Activated naive CD8-positive, alpha-beta T cell treated with anti-CD3 and anti-CD28 coated beads, Interleukin-2, amount 50 U/mL, for 16 hours (primary cell): ENCODE measurements around the gene CCDC180.
"Not testable (repeated sequence)": the region's sequence is repeated elsewhere in the genome, so short reads cannot be mapped to it uniquely, and the experiment has no call there.

Source experiments
- DNase-seq: peaks from one replicate; pipeline ENCODE4 v3.0.0-alpha.2; 2020; ENCODE audit warnings: low read depth, low spot score

The CCDC180 gene

GRCh38 chr9:97310896-97311295 is 3.4 kb downstream of the CCDC180 start:
- no peak for DNase-seq

GRCh38 chr9:97311798-97312500 is 4.5 kb downstream of the CCDC180 start:
- no peak for DNase-seq

- DNase-seq: no peak
Observed at GRCh38 chr9:97312556-97312955, 5.1 kb downstream of the CCDC180 start.

DNA sequence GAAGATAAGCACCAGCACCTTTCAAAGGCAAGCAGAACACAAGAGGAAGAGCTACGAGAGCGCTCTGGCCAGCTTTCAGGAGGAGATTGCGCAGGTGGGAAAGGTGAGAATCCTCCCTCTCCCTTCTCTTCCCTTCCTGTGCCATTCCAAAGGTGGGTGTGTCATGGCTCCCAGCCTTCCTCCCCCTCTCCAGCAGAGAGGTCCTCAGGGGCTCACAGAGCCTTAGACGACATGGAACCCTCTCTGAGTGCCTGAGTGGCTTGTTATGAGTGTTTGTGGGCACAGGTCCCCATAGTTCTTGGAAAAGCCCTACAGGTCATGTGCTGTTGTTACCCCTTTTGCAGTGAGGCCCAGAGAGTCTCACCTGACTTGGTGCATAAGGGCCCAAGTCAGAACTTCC is 5.8 kb downstream of the CCDC180 start:
- DNase-seq: no peak

GRCh38 chr9:97313746-97314145 is 6.3 kb downstream of the CCDC180 start:
- no peak for DNase-seq

- DNase-seq: no peak
Observed at GRCh38 chr9:97314503-97314902, 7.0 kb downstream of the CCDC180 start.

DNA sequence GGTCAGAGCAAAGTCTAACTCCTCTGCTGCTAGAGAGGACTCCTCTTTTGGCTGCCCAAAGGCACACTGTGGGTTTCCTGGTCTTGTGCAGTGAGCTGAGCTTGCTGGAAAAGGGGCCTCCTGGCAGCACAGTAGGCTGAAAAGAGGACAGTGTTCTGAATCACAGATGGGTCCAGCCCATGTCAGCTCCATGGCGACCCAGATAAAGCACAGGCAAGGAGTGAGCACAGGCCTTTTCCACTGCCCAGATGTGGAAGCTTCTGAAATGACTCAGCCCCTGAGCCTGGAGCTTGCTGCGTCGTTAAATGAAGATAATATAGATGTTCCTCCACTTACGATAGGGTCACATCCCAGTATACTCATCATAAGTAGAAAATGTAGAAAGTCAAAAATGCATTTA is 8.1 kb downstream of the CCDC180 start:
- no peak for DNase-seq

- no peak for DNase-seq
Observed at GRCh38 chr9:97316904-97317303, 9.4 kb downstream of the CCDC180 start.

- DNase-seq: no peak
Observed at GRCh38 chr9:97318433-97318832, 11.0 kb downstream of the CCDC180 start.

GRCh38 chr9:97319395-97319794 is 11.9 kb downstream of the CCDC180 start:
- no peak for DNase-seq

DNA sequence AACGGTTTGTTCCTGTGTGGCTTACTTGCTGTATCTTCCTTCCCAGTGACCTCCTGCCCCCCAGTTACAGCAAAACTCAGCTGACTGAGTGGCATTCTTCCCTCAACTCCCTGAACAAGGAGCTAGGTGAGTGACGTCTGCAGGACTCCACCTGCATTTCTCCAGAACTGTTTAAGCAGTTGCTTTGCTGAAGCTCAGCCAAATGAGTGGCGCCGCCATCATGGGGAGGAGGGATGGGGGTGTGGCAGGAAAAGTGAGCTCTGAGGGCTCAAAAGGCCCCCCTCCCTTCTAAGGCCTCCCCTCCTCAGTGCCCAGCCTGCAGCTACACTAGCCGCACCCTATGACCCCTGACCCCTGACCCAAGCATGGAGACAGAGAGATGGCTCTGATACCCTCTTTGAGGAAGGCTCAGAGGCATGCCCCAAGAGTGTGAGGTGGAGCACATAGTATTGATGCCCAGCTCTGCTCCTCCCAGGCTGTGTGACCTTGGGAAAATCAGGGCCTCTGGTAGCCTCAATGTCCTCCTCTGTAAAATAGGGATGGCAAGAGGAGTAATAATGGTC is 12.7 kb downstream of the CCDC180 start:
- no peak for DNase-seq

GRCh38 chr9:97321251-97321650 is 13.8 kb downstream of the CCDC180 start:
- no peak for DNase-seq

- DNase-seq: no peak
Observed at GRCh38 chr9:97321691-97322090, 14.2 kb downstream of the CCDC180 start.

DNA sequence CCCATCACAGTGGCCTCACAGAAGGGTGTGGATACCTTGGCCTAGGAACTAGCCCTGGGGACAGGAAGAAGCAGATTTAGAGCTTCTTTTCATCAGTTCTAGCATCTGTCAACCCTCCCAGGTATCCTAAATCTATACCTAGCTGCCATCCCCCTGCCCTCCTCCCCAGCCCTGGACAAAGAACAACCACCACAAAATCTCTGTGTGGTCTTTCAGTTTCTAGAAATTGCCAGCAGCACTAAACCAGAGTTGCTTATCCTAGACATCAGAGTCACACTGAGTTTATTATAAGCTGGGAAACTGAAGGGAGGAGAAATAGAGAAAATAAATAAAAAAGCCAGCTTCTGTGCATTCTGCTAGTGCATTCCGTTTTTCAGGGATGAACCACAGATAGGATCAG is 14.6 kb downstream of the CCDC180 start:
- no peak for DNase-seq

GRCh38 chr9:97324954-97325353 is 17.5 kb downstream of the CCDC180 start:
- no peak for DNase-seq

GRCh38 chr9:97327562-97327961 is 20.1 kb downstream of the CCDC180 start:
- no peak for DNase-seq

- no peak for DNase-seq
Observed at GRCh38 chr9:97332993-97333392, 25.5 kb downstream of the CCDC180 start.

DNA sequence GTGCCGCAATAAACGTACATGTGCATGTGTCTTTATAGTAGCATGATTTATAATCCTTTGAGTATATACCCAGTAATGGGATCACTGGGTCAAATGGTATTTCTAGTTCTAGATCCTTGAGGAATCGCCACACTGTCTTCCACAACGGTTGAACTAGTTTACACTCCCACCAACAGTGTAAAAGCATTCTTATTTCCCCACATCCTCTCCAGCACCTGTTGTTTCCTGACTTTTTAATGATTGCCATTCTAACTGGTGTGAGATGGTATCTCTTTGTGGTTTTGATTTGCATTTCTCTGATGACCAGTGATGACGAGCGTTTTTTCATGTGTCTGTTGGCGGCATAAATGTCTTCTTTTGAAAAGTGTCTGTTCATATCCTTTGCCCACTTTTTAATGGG is 28.2 kb downstream of the CCDC180 start:
- not testable (repeated sequence) for DNase-seq

DNA sequence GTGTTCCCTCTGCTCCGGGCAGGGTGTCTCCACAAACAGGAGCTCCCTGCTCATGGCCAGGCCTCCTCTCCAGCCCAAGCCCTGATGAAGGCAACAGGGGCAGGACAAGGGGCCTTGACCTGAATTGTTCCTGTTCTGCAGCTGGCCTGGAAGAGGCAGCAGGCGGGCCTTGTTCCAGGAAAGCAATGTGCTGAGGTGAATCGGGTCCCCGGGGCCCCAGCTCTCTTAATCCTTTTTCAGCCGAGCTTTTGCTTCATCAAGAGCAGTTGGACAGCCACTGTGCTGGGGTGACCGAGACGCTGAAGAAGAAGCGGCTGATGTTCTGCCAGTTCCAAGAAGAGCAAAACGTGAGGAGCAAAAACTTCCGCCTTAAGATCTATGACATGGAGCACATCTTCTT is 41.4 kb downstream of the CCDC180 start:
- no peak for DNase-seq

GRCh38 chr9:97349400-97349799 is 41.9 kb downstream of the CCDC180 start:
- DNase-seq: no peak

DNA sequence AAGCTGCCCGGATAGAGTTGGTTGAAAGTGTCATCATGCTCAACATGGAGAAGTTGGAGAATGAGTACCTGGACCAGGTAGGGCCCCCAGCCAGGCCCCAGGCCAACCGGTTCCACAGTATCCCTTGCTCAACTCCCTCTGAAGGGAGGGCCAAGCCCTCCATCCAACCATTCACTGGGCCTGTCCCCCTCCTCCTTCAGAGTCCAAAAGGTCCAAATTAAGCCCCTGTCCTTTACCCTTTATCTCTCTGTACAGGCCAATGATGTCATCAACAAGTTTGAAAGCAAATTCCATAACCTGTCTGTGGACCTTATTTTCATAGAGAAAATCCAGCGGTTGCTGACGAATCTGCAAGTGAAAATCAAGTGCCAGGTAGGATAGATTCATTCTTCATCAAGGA is 47.2 kb downstream of the CCDC180 start:
- DNase-seq: no peak

GRCh38 chr9:97357056-97357455 is 49.6 kb downstream of the CCDC180 start:
- DNase-seq: no peak
